H1 (cell line): ENCODE data around the gene NUAK1. TPM values are rescaled to one million over a fixed set of nuclear protein-coding genes. Genes with fewer than 3 reads are reported as not detected.
"Not testable (repeated sequence)": the region's sequence is repeated elsewhere in the genome, so short reads cannot be mapped to it uniquely, and the experiment has no call there.

ENCODE experiments used
- CTCF ChIA-PET: fragments of 300-600 bp; sonication (Branson Sonifier 250); formaldehyde crosslinking; loops from one replicate; lab custom pipeline; 2021; ENCODE audit not compliant: partially characterized antibody; lab: Charles Lee
- POLR2A ChIA-PET: fragments of 300-600 bp; sonication (Branson Sonifier 250); formaldehyde crosslinking; loops from one replicate; lab custom pipeline; 2021; ENCODE audit warnings: inconsistent platforms; ENCODE audit not compliant: partially characterized antibody; lab: Charles Lee
- DNase-seq, 2 experiments: peaks; one replicate each; pipeline versions ENCODE4 v3.0.0 to v3.0.0-alpha.2; 2010 to 2022; ENCODE audit warnings: low spot score in 2 of 2, low read depth in 1 of 2, mixed read lengths in 1 of 2
- FAIRE-seq: peaks from 2 replicates; lab custom pipeline; 2011; peaks lifted over from hg19 to GRCh38; lab: Jason Lieb, UNC
- H2AFZ ChIP-seq: 2 replicates; pipeline ENCODE4 v1.8.1; 2012; ENCODE audit warnings: low read length, inconsistent platforms
- H2AK5ac ChIP-seq: 2 replicates; pipeline ENCODE4 v1.6.1; 2013; ENCODE audit warnings: low read depth, low read length
- H2BK120ac ChIP-seq: replicated peaks from 2 replicates; pipeline ENCODE3; 2013; ENCODE audit warnings: low read depth, low read length, inconsistent platforms
- H2BK12ac ChIP-seq: 2 replicates; pipeline ENCODE4 v1.6.1; 2013; ENCODE audit warnings: low read depth, low read length
- H2BK15ac ChIP-seq: 2 replicates; pipeline ENCODE4 v1.6.1; 2013; ENCODE audit warnings: low read length
- H2BK20ac ChIP-seq: 2 replicates; pipeline ENCODE4 v1.6.1; 2013; ENCODE audit warnings: low read length
- H2BK5ac ChIP-seq: 2 replicates; pipeline ENCODE4 v1.6.1; 2013; ENCODE audit warnings: low read depth, low read length
- H3K14ac ChIP-seq: 2 replicates; pipeline ENCODE4 v1.6.1; 2013; ENCODE audit warnings: inconsistent platforms; ENCODE audit not compliant: insufficient read length
- H3K18ac ChIP-seq: 2 replicates; pipeline ENCODE4 v1.6.1; 2013; ENCODE audit warnings: low read length; ENCODE audit errors: extremely low read depth
- H3K23ac ChIP-seq: 2 replicates; pipeline ENCODE4 v1.6.1; 2013; ENCODE audit warnings: inconsistent platforms; ENCODE audit not compliant: insufficient read length
- H3K23me2 ChIP-seq: 2 replicates; pipeline ENCODE4 v1.6.1; 2013; ENCODE audit warnings: low read depth, low read length
- H3K27ac ChIP-seq: 2 replicates; pipeline ENCODE4 v1.6.1; 2011; ENCODE audit warnings: low read depth, low read length, inconsistent platforms
- H3K27me3 ChIP-seq, 4 experiments: replicated peaks in 1 of 4; 1 replicate in 1 of 4; 2 replicates in 3 of 4; pipeline versions ENCODE4 v1.6.1 to v1.8.1; 2011 to 2013; ENCODE audit warnings: low read length in 3 of 4, mild to moderate bottlenecking in 3 of 4, inconsistent platforms in 2 of 4, mixed read lengths in 2 of 4, moderate library complexity in 1 of 4; ENCODE audit not compliant: control insufficient read depth in 3 of 4, insufficient read depth in 3 of 4; ENCODE audit errors: extremely low read depth in 1 of 4
- H3K36me3 ChIP-seq, 4 experiments: 2 replicates each; pipeline versions ENCODE4 v1.6.1 to v1.8.1; 2011 to 2013; ENCODE audit warnings: mild to moderate bottlenecking in 4 of 4, low read length in 3 of 4, moderate library complexity in 2 of 4, control low read depth in 1 of 4, inconsistent platforms in 1 of 4; ENCODE audit not compliant: insufficient read depth in 4 of 4, control insufficient read depth in 2 of 4
- H3K4ac ChIP-seq: replicated peaks from 2 replicates; pipeline ENCODE3; 2013; ENCODE audit warnings: low read length, low read depth, mixed read lengths, inconsistent platforms; ENCODE audit not compliant: insufficient read length
- H3K4me1 ChIP-seq, 4 experiments: replicated peaks in 1 of 4; 1 replicate in 1 of 4; 2 replicates in 3 of 4; pipeline versions ENCODE4 v1.6.1 to v1.8.1; 2011 to 2013; ENCODE audit warnings: low read length in 3 of 4, inconsistent platforms in 2 of 4, mixed read lengths in 1 of 4; ENCODE audit not compliant: insufficient read depth in 4 of 4, control insufficient read depth in 3 of 4
- H3K4me2 ChIP-seq, 2 experiments: 2 replicates each; pipeline versions ENCODE4 v1.6.1 to v1.8.1; 2011 to 2013; ENCODE audit warnings: low read depth in 2 of 2, low read length in 2 of 2, control low read depth in 1 of 2, inconsistent platforms in 1 of 2, mild to moderate bottlenecking in 1 of 2; ENCODE audit not compliant: insufficient read depth in 1 of 2
- H3K4me3 ChIP-seq, 4 experiments: fragments of 200-600, 300-600 bp in 1 of 4; sonication (generic), shearing (Covaris generic), sonication (Bioruptor Twin) in 1 of 4; 2 replicates each; pipeline versions ENCODE4 v1.5.1 to v1.8.1; 2011 to 2016; ENCODE audit warnings: low read length in 4 of 4, low read depth in 3 of 4, control low read depth in 2 of 4, inconsistent platforms in 2 of 4, mild to moderate bottlenecking in 2 of 4, mixed read lengths in 1 of 4, moderate library complexity in 1 of 4; ENCODE audit not compliant: insufficient read depth in 2 of 4; ENCODE audit errors: extremely low read depth in 1 of 4
- H3K56ac ChIP-seq: replicated peaks from 2 replicates; pipeline ENCODE3; 2013; ENCODE audit warnings: low read depth, mild to moderate bottlenecking, mixed read lengths, low read length, inconsistent platforms; ENCODE audit not compliant: insufficient read length
- H3K79me1 ChIP-seq: 2 replicates; pipeline ENCODE4 v1.6.1; 2013; ENCODE audit warnings: low read depth, low read length, control low read depth
- H3K79me2 ChIP-seq, 2 experiments: 2 replicates each; pipeline versions ENCODE4 v1.6.1 to v1.8.1; 2012 to 2013; ENCODE audit warnings: low read length in 2 of 2, mild to moderate bottlenecking in 2 of 2, inconsistent platforms in 1 of 2; ENCODE audit not compliant: insufficient read depth in 2 of 2, control insufficient read depth in 1 of 2
- H3K9ac ChIP-seq, 4 experiments: replicated peaks in 1 of 4; 1 replicate in 1 of 4; 2 replicates in 3 of 4; pipeline versions ENCODE4 v1.6.1 to v1.8.1; 2011 to 2013; ENCODE audit warnings: low read depth in 3 of 4, low read length in 3 of 4, control low read depth in 2 of 4, mild to moderate bottlenecking in 2 of 4, moderate library complexity in 2 of 4, inconsistent platforms in 1 of 4; ENCODE audit errors: extremely low read depth in 1 of 4
- H3K9me3 ChIP-seq, 2 experiments: 2 replicates each; pipeline versions ENCODE4 v1.6.1 to v1.8.1; 2012 to 2013; ENCODE audit warnings: mild to moderate bottlenecking in 2 of 2, moderate library complexity in 2 of 2, control low read depth in 1 of 2, inconsistent platforms in 1 of 2, low read depth in 1 of 2, low read length in 1 of 2, mixed read lengths in 1 of 2; ENCODE audit not compliant: insufficient read depth in 2 of 2
- H4K20me1 ChIP-seq, 2 experiments: replicated peaks in 1 of 2; 2 replicates each; pipeline versions ENCODE3 to v1.8.1; 2011 to 2013; ENCODE audit warnings: inconsistent platforms in 2 of 2, low read length in 2 of 2, mild to moderate bottlenecking in 1 of 2; ENCODE audit not compliant: insufficient read depth in 2 of 2, control insufficient read depth in 1 of 2
- H4K5ac ChIP-seq: 2 replicates; pipeline ENCODE4 v1.6.1; 2013; ENCODE audit warnings: low read length, low read depth, mixed read lengths, inconsistent platforms; ENCODE audit not compliant: insufficient read length
- H4K8ac ChIP-seq: 2 replicates; pipeline ENCODE4 v1.8.0; 2013; ENCODE audit warnings: mild to moderate bottlenecking, moderate library complexity, low read length, inconsistent platforms; ENCODE audit not compliant: insufficient read depth; ENCODE audit errors: extremely low read depth
- H4K91ac ChIP-seq: replicated peaks from 2 replicates; pipeline ENCODE3; 2013; ENCODE audit warnings: low read length, mixed read lengths, inconsistent platforms; ENCODE audit not compliant: insufficient read length
- TEAD4 ChIP-seq: IDR thresholded peaks from 2 replicates; pipeline ENCODE4 v1.6.1; 2012; ENCODE audit warnings: low read depth, low read length, inconsistent platforms, mixed read lengths
- WGBS, 2 experiments: shearing (Covaris generic) in 1 of 2; methylation state at CpG; one replicate each; pipeline versions ENCODE4 v1.1.6 to v1.1.7; 2013 to 2015; ENCODE audit warnings: low lambda C conversion rate in 2 of 2, mixed read lengths in 2 of 2, inconsistent platforms in 1 of 2, low coverage in 1 of 2, missing lambda C conversion rate in 1 of 2; ENCODE audit not compliant: insufficient replicate concordance in 2 of 2, insufficient coverage in 1 of 2, insufficient read length in 1 of 2; ENCODE audit errors: extremely low coverage in 1 of 2, missing lambda C conversion rate in 1 of 2; 5-methylcytosine and 5-hydroxymethylcytosine counted together
- polyA plus RNA-seq, 7 experiments: library from polyadenylated mRNA; depleted of rRNA in 3 of 7; stranded (reverse) in 5 of 7; unstranded in 2 of 7; fragments of >200 nt in 5 of 7; fragments of 200-250 nt in 2 of 7; gene quantifications; 1 replicate in 5 of 7; 2 replicates in 1 of 7; 4 replicates in 1 of 7; pipeline versions ENCODE4 v1.2.1 to v1.2.3, GENCODE V29; 2011 to 2013; ENCODE audit warnings: missing spikeins in 2 of 7, mixed read lengths in 2 of 7
- total RNA-seq: library from RNA; stranded (reverse); fragmentation: NEBNext Ultra II Directional; extraction: Animal tissue kit (Norgen Biotek cat#: 25700); gene quantifications from 2 replicates; pipeline ENCODE4 v1.2.1, GENCODE V29; 2021

NUAK1 gene
- total and polyA plus RNA-seq, 2 of the 8 experiments (the other 6 are each of a cell fraction or from before 2014, with no cell fraction given), result 6.7 to 18.2 TPM

GRCh38 chr12:106016601-106017278 lies 122.0 kb downstream of the NUAK1 start:
- not testable (repeated sequence) for H3K9ac ChIP-seq, H4K20me1 ChIP-seq, H4K5ac ChIP-seq, H3K4me2 ChIP-seq, H3K23ac ChIP-seq, H3K18ac ChIP-seq, H3K36me3 ChIP-seq, H2BK20ac ChIP-seq, H2BK5ac ChIP-seq, H2AK5ac ChIP-seq, H3K23me2 ChIP-seq, H2AFZ ChIP-seq, H3K27me3 ChIP-seq, H3K56ac ChIP-seq, H4K8ac ChIP-seq, FAIRE-seq, H3K79me1 ChIP-seq, H3K79me2 ChIP-seq, H2BK12ac ChIP-seq, H3K27ac ChIP-seq, H2BK15ac ChIP-seq, DNase-seq, H3K14ac ChIP-seq, H3K4me1 ChIP-seq, H2BK120ac ChIP-seq, H4K91ac ChIP-seq, H3K4ac ChIP-seq, H3K4me3 ChIP-seq
- peak; percentile 81 for TF ChIP-seq TEAD4
- CTCF ChIA-PET, result interaction anchor here (1.1 kb wide), 1 partner anchor 8 kb away, joined by 3 read pairs; no protein-coding TSS in a partner anchor
- POLR2A ChIA-PET, result interaction anchor here (0.9 kb wide), 1 partner anchor 123 kb away, joined by 3 read pairs; the partner anchor contains the start of gene NUAK1
- peaks cover 15 to 21% of the 10 kb centered on the region in 2 experiments for H3K9me3 ChIP-seq
- 92% methylated on average over 7 of the region's 7 CpGs; no CpG with 5 or more reads in 1 of the 2 experiments for WGBS, 2 experiments
